GM18519 (cell line): ENCODE measurements around the gene PIGU.
A peak's percentile ranks its signal among the peaks of the same experiment; 100 is the strongest.

Source experiments
- ATAC-seq: cut with Tn5 transposase; IDR thresholded peaks from one replicate; pipeline ENCODE4 v1.9.1; 2021; ENCODE audit warnings: mild to moderate bottlenecking, moderate library complexity; ENCODE audit not compliant: unreplicated experiment, low FRiP score

The PIGU gene

DNA sequence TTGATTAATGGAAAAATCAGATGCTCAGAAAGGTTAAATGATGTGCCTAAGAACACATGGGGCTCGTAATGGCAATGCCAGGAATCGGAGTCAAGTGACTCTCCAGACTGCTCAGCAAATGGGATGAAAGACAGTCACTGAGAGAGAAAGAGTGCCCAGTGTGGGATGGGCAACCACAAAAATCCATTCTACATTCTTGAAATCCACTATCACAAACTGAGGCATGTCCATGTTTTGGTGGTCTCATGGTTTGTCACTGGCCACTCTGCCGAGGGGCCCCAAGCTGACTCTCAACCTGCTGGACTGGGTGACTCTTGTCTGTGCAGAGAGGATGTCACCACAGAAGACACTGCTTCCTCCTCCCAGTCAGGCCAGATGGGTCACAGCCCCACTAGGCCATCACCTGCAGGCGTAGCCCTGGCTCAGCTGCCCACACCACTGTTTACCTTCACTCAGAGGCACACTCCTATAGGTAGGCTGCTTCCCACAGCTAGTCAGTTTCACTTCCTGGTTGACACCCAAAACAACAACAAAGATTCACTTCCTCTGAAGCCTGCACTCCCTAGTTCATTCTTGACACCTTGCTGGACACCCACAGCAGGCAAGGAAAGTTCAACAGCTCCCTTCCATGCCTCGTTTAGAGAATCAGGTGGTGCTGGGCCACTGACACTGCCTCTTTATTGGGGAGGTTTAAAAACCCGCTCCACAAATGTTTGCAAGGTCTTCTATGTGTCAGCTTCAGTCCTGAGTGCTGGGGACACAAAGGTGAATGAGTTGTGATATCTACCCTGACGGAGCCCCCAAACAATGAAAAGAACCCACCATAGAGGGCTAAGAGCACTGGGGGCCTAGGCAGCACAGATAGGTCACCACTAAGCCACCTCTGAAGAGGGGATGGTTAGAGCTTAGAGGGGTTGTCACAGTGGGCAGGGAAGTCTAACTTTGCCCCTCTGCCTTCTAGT, 96.6 kb downstream of the PIGU start:
- peak; percentile 47 for ATAC-seq

DNA sequence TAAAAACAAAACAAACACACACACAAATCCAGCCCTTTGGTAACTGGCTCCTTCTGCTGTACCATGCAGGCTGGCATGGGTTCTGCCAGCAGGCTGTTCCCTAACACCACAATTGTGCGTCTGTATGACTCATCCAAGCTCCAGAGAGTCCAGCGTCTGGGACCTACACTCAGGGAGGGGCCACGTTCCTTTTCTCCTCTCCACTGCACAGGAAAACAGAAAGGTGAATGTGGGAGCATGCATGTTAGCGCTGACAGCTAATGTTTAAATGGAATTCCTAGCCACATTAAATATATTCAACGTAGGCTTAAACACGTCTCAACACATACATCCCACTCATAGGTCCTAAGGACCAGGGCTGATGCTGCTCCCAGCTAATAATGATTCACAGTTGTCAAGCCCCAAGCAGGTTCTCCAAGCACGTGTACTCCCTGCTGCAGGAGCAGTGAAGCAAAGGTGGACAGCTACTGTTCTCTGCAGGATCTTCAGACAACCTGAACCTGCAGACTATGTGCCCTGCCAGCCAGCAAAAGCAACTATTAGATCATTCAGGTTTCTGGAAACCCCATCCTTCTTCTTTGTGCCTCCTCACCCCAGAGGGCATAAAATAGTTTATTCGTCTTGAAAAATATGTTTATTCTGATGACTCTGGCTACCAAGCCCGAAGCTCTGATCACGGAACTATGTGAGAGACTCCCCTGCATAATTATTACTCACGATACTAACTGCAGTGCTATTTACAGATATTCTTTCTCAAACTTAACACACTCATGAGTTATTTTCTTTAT, 97.5 kb downstream of the PIGU start:
- no peak for ATAC-seq

GRCh38 chr20:34578521-34578920, 98.4 kb downstream of the PIGU start:
- ATAC-seq: no peak

- no peak for ATAC-seq
These were observed 98.9 kb downstream of the PIGU start for GRCh38 chr20:34578025-34578424.

GRCh38 chr20:34577061-34577460, 99.8 kb downstream of the PIGU start:
- no peak for ATAC-seq

DNA sequence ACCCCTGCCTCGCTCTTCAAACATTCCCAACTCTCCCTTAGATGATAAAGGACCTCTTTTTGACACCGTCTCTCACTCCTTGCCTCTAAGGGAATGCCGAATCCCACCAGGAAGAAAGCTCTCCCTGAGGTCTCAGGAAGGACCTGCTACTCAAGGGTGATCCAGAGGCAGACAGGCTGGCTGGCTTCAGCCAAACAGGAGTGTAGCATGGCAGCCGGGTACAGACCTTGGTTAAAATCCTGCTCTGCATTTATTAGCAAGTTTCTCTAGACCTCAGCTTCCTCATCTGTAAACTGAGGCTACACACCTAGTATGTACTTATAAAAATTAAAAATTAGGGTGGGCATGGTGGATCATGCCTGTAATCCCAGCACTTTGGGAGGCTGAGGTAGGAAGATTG, 101.1 kb downstream of the PIGU start:
- no peak for ATAC-seq

- no peak for ATAC-seq
These were observed 101.6 kb downstream of the PIGU start for GRCh38 chr20:34575271-34575670.

- ATAC-seq: no peak
These were observed 102.0 kb downstream of the PIGU start for GRCh38 chr20:34574861-34575260.

GRCh38 chr20:34574426-34574825, 102.5 kb downstream of the PIGU start:
- no peak for ATAC-seq

DNA sequence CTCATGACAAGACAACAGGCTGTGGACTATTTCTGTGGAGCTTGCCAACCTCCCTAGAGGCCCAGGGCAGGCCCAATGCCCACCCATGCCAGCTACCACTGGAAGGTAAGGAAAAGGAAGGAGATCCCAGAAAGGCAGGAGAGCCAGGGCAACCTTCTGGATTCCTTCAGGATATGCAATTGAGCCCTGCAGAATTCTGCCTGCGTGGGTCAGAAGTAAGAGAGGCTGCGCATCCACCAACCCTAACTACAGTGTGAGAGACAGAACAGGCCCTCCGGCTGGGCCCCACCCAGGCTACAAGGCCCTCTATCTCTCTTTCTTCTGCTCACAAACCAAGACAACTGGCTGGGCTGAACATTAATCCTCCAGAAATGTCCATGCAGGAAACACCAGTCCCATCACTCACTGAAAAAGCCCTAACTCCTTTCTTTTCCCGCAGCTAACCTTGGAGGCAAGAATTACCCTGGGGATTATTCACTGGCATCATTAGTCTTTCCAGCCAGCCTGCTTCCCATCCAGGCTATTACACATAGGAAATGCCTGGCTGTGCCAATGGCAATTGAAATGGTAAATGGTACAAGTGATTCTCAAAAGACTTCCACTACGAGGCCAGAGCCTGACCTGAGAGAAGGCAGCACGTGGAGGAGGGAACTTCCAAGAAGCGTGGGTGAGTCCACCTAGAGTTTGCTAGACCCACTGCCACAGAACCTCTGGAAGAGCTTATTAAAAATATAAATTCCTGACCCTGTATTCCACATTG, 103.2 kb downstream of the PIGU start:
- ATAC-seq: no peak

DNA sequence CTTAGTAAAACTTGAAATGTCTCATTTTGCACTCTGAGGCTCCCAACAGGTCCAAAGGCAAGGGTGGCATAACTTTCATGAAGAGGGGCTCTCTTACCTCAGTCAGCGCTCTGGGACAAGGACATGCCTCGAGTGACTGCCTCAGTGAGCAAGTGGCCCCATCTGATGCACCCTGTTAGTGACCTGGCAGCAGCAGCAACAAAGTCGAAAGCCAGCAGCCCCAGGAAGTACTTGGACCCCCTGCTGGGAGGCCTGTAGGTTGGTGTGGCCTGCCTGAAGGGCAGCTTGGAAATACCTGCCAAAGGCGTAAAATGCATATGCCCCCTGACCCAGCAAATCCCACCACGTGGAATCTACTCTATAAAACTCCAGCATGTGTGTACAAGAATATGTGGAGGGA, 105.1 kb downstream of the PIGU start:
- ATAC-seq: no peak

GRCh38 chr20:34570859-34571306, 106.0 kb downstream of the PIGU start:
- ATAC-seq: no peak

DNA sequence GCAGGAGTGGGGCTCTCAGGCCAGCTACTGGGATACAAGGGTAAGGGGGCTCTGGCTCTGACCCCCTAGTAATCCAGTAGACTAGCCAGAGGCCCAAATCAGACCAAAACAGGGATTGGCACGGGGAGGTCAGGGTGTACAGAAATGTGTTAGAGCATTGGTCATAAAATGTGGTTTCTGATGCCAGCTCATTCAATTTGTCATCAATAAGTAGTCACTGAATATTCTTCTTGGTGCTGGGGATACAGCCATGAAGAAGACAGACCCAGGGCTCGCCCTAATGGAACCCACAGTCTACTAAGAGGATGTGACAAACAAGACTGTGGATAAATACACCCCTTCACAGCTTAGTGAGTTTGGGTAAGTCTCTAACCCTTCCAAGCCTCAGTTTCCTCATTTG, 107.3 kb downstream of the PIGU start:
- ATAC-seq: no peak

- no peak for ATAC-seq
These were observed 108.7 kb downstream of the PIGU start for GRCh38 chr20:34567892-34568865.

DNA sequence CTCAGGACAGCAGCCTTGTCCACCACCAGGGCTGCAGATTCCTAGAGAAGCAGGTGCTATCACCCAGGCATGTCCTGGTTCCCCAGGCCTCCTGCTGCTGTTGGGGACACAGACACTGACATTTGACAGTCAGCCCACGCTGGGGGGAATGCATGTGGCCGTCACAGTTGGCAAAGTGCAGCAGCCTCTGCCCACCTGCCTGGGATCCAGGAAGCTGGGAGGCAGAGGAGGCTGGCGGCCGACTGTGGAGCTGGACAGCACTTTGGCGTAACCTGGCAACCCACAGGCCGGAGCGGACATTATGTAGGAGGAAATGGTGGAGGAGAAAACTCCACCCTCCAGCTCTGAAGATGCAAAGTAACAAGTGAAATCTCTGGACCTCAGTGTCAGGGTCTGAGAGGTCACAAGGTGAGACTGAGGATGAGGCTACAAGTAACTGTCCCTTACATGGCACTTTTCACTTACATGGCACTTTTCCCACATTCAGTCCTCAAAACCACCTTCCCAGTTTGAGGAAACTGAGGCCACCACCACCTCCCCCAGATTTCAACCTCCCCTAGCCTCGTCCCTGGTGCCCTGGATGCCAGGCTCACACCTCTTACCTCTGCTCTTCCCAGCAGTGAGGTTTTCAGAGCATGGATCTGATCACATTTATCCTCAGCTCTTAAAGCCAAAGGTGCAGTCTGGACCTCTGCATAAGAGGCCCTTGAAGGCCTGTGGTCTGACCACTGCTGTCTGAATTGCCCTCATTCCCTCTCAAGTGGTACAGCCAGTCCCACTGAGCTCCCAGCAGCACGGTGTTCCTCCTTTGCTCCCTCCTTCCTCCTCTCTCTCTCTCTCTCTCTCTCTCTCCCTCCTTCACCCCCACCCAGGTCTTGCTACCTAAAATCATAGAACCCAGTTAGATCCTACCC, 109.7 kb downstream of the PIGU start:
- ATAC-seq: no peak

GRCh38 chr20:34564833-34565232, 112.1 kb downstream of the PIGU start:
- ATAC-seq: no peak

DNA sequence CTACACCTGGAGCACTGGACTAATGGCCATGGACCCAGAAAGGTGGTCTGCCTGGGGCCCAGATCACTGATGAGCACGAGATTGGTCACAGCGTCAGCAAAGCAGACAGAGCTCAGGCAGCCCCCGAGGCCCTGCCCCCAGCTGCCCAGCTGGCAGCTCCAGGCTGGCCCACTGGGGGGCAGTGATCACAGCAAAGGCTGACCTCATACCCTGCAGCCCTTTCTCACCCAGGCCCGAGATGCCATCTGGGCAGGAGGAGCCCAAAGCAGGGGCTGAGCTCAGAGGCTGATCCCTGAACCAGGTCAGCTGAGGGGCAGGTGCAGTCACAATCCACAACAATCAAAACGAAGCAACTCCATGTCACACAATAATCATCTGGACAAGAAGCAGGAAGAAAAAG, 114.3 kb downstream of the PIGU start:
- ATAC-seq: no peak

- no peak for ATAC-seq
These were observed 115.2 kb downstream of the PIGU start for GRCh38 chr20:34561661-34562060.

DNA sequence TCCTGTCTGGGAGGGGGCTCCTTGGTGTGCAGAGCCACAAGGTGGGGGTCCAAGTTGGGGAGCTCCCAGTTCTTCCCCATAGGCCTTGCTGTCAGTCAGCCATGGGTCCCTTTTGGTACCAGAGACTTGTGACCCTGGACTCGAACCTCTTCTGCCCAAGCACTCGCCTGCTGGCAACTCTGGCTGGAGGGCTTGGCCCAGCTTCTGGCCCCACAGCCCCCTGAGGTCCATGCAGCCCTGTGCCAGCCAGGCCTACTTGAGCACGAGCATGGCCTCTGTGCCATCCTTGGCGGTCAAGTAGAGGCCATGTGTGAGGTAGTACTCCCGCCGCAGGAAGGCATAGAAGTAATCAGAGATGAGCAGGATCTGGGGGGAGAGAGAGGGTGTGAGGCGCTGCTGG, 116.3 kb downstream of the PIGU start:
- no peak for ATAC-seq
